Stimulated activated CD4-positive, alpha-beta T cell treated with anti-CD3 and anti-CD28 coated beads, Interleukin-12 subunit alpha, Interleukin-12 subunit beta, amount 100 ng/mL, for 24 hours (primary cell): ENCODE results near the gene HES5.

ENCODE experiments used
- DNase-seq, 2 experiments: peaks; one replicate each; pipeline ENCODE4 v3.0.0-alpha.2; 2020; ENCODE audit warnings: low read depth in 2 of 2

HES5 gene

DNA sequence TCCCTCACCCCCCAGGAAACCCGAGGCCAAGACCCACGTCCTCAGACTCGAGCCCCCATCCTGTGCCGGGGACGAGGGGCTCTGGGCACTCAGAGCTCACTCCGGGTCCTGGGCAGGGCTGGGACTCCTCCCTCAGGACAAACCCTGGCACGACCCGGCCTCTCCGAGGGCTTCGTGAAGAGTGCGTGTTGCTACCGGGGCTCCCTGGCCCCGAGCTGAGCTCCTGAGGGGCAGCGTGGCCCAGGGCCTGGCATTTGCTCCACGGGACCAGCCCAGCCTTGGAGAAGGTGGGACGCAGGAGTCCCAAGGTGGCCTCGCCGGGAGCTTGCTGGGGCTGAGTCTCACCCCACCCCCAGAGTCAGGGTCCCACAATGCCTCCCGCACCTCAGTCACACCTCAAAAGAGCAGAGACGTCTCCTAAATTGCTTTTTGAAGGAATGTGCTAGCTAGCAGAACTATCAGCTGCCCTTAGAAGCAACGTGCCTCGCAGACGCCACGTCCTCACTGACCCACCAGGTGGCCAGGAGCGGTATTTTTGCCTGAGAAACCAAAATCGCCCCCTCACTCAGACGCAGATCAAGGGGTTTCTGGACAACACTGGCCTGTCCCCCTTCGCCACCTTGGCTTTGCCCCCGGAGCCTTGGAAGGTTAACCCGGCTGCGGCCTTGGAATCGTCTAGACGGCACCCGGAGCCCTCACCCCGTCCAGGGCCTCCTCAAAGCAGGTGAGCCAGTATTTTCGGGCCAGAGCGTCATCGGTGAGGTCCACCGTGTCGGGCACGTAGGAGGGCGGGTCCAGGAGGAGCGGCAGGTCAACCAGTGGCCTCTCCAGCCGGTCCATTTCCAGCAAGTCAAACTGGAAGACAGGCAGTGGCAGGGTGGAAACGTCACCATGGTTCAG is 14.9 kb downstream of the HES5 start:
- no peak for DNase-seq

GRCh38 chr1:2513939-2514652 is 16.0 kb downstream of the HES5 start:
- DNase-seq: no peak

- no peak for DNase-seq
These were observed 17.1 kb downstream of the HES5 start for GRCh38 chr1:2512862-2513421.

- no peak for DNase-seq
These were observed 19.5 kb downstream of the HES5 start for GRCh38 chr1:2510366-2511155.

DNA sequence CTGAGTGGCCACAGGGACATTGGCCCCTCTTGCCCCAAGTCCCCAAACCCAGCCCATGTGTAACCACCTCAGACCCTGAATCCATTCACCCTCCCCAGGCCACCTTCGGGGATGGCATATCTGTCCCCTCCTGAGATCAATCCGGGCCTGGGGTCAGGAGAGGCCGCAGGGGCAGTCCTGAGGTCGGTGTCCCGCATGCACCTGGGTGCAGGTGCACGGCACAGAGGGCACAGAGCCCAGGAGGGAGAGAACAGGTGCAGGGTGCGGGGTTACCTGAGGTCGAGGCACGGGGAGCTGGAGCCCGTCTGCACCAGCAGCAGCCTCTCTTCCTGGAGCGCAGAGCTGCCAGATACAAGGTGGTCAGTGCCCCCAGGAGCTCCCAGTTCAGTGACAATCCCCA is 20.5 kb downstream of the HES5 start:
- DNase-seq: no peak

DNA sequence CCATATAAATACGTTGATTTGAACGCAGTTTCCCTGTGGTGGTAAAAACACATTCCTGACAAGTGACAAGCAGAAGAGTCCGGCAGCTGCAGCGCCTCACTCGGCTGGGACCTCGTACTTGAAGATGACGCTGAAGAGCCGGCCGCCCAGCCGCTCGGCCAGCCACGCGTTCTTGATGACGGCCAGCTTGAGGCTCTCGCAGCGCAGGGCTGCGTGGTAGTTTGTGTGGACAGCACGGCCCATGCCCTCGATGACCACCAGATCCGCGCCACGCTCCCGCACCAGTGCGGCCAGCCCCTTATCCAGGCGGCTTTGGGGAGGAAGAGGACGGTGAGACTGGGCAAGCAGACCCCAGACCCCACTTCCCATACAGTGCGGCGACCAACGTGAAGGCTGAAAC is 21.3 kb downstream of the HES5 start:
- no peak for DNase-seq

DNA sequence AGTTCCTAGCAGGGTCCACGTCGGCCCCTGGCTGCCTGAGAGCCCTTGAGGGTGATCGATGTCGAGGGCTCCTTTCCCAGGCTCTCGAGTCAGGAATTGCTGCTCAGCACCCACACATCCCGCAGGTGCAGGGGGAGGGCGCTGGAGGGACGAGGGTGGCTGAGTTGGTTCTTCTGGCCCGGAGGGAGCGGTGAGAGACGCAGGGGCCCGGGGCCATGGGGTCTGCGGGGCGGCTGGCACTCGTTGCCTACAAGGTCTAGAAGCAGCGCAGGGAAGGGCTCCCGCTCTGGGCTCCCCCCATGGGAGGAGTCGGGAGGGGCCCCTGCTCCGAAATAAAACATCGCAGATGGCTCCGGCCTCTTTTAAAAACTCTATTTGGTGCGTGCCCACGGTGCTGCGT is 21.9 kb downstream of the HES5 start:
- DNase-seq: no peak

GRCh38 chr1:2507744-2508155 is 22.3 kb downstream of the HES5 start:
- DNase-seq: no peak

DNA sequence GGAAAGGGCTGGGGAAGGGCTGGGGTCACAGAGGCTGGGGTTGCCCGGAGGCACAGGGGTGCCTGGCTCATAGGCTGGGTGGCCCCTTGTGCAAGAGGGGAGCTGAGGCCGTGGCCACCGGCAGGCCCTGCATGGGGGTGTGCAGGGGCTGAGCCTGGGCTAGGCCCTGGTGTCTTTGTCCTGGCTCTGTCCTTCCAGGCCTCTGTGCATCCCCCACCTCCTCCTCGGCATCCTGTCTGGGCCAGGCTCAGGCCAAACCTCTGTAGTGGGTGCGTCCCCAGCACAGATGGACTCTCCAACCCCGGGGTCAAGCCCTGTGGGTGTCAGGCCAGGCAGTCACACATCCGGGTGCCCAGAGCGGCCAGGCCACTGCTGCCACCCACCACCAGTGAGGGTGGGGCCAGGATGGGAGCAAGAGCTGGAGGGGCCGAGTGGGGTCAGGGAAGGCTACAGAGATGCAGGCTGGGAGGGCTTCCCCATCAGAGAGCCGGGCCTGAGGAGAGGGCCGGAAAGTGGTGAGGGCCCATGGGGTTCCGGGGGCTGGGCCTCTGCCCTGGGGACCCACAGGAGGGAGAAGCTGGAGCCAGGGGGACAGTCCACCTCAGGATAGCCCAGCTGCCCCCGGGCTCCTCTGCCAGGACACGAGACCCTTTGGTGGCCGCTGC is 23.0 kb downstream of the HES5 start:
- DNase-seq: no peak

DNA sequence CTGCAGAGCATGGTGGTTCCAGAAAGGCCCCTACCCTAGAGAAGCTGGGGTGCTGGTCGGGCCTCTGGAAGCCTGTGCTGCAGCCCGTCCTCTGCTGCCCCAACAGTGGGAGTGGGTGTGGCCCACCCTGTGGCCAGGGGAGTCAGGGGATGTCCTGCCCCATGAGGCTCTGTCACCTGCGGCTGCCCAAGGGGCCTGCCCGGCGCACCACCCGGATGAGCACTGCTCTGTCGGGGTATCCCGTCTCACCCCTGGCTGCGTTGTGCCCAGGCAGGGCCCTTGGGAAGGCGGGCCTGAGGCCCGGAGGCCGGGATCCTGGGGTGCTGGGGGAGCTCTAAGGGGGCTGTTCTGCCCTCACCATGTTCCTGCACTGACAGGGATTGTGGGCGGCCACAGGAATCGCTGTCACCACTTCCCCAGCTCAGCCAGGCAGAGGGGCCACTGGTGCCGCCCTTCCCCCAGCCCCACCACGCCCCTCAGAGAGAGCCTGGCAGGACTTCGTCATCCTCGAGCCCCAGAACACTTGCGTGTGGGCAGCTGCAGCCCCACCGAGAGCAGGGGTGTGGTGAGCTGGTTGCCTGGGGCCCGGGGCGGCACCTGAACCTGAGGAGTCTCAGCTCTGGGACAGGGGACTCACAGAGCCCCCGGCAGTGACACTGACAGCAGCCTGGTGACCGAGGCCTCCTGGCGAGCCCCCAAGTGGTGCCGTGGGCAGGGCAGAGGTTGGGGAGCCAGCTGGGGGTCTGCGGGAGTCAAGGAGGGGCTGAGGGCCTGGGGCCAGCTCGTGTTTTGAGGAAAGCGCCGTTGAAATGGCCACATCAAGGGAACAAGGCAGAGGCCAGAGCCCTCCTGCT is 23.8 kb downstream of the HES5 start:
- DNase-seq: no peak

GRCh38 chr1:2505461-2505994 is 24.5 kb downstream of the HES5 start:
- no peak for DNase-seq

GRCh38 chr1:2504949-2505272 is 25.2 kb downstream of the HES5 start:
- DNase-seq: no peak

- DNase-seq: no peak
These were observed 25.7 kb downstream of the HES5 start for GRCh38 chr1:2504225-2504948.

DNA sequence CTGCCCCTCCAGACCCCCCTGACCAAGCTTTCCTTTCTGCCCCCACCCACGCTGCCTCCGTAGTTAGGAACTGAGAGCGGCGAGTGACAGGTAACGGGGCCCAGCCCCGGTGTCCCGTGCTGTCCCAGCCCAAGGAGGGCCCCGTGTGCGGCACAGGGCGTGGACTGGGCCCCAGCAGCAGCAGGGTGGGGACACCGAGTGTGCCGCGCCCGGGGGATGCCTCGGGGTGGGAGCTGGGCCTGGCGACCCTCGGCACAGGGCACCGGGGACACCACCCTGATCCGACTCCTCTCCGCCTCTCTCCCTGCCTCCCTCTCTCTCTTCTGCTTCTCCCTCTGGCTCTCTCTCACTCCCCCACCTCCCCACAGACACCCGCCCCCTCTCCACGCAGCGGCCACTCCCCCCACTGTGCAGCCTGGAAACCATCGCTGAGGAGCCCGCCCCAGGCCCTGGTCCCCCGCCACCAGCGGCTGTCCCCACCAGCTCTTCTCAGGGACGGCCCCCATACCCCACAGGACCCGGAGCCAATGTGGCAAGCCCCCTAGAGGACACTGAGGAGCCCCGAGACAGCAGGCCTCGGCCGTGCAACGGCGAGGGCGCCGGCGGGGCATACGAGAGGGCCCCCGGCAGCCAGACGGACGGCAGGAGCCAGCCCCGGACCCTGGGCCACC is 26.4 kb downstream of the HES5 start:
- no peak for DNase-seq

DNA sequence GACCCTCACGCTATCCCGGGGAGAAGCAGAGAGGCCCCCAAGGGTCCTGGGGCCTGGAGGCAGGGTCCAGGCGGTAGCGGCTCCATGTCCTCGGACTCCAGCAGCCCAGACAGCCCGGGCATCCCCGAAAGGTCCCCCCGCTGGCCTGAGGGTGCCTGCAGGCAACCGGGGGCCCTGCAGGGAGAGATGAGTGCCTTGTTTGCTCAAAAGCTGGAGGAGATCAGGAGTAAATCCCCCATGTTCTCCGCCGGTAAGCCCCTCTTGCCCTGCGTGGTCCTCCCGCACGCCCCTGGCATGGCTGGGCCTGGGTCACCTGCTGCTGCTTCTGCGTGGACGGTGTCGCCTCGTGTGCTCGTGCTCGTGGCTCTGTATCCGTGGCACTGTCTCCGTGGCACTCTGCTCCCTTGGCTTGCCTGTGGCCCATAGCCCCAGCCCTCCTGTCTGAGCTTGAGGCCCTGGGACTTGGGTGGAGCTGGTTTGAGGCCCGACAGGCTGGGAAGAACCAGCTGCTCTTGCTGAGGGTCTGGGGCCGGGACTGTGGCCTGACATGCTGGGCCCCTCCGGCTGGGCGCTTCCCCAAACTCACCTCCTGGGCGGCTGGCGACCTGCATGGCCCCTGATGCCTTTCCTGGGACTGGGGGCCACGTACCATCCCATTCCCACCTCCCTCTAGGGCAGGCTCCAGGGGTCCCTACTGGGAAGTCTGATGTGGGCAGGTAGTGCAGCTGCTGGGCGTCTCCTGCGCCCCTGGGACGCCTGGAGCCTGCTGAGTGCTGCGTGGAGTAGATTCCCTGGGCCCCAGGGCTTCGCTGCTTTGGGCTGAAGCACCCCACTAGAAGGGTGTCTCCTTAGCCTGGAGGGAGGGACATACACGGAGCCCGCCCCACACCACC is 27.2 kb downstream of the HES5 start:
- no peak for DNase-seq

- DNase-seq: no peak
These were observed 27.9 kb downstream of the HES5 start for GRCh38 chr1:2502210-2502609.

DNA sequence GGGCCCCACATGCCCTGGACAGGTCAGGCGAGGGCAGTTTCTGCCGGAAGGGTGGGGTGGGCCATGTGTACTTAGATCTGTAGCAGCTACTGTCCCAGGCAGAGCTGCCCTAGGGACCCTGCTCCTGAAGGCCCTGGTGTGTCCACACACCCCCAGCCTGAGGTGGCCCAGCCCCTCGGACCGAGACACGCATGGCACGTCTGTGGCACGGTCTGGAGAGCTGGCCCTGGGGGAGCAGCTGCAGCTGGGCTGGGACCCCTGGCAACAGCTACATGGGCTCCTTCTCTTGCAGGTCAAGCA is 28.3 kb downstream of the HES5 start:
- DNase-seq: no peak

DNA sequence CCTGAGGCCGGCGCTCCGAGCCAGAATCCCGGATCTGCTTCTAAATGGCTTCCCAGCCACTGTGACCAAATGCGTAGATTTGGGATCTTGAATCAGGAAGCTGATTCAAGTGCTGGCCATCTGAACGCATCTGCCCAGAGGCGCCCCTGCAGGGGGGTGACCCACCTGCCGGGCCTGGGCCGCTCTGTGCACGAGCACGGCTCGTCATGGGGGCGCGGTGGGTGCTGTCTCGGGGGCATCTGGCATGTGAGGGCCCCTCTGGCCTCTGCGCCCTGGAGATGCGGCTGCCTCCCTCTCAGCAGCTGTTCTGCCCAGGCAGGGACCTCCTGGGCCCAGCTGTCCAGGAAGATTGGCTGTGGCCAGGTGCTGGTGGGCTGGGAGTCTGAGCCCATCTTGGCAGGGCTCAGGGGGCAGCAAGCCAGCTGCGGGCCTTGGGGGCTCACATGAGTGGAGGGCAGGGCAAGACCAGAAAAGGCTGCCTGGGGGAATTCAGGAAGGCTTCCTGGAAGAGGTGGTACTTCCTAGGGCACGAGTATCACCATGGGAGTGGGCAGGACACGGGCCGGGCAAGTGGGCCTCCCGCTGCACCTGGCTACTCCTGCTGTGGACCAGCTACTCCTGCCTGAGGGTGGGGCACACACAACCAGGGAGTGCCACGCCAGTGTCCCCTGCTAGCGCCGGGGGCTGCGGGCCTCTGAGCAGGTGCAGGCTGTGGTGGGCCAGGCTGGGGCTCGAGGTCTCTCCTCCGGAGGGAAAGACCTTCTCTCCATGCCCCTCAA is 28.8 kb downstream of the HES5 start:
- DNase-seq: no peak
